HG03378 (cell line): ENCODE results near the gene DIAPH1.

Experiments
- ATAC-seq: cut with Tn5 transposase; IDR thresholded peaks from one replicate; pipeline ENCODE4 v1.9.1; 2021; ENCODE audit warnings: mild to moderate bottlenecking, moderate library complexity; ENCODE audit not compliant: unreplicated experiment

DIAPH1 gene

DNA sequence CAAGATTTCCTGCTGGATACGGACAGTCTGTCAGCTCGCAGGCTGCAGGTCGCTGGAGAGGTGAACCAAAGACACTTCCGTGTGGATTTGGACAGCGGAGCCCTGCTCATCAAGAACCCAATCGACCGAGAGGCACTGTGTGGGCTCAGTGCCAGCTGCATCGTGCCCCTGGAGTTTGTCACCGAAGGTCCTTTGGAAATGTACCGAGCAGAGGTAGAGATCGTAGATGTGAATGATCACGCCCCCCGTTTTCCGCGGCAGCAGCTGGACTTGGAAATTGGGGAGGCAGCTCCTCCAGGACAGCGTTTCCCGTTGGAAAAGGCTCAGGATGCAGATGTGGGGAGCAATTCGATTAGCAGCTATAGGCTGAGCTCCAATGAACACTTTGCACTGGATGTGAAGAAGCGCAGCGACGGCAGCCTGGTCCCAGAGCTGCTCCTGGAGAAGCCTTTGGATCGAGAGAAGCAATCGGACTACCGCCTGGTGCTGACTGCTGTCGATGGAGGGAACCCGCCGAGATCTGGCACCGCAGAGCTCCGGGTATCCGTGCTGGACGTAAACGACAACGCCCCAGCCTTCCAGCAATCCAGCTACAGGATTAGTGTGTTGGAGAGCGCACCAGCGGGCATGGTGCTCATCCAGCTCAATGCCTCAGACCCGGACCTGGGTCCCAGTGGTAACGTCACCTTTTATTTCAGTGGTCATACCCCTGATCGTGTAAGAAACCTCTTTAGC is 133.3 kb downstream of the DIAPH1 start:
- no peak for ATAC-seq

DNA sequence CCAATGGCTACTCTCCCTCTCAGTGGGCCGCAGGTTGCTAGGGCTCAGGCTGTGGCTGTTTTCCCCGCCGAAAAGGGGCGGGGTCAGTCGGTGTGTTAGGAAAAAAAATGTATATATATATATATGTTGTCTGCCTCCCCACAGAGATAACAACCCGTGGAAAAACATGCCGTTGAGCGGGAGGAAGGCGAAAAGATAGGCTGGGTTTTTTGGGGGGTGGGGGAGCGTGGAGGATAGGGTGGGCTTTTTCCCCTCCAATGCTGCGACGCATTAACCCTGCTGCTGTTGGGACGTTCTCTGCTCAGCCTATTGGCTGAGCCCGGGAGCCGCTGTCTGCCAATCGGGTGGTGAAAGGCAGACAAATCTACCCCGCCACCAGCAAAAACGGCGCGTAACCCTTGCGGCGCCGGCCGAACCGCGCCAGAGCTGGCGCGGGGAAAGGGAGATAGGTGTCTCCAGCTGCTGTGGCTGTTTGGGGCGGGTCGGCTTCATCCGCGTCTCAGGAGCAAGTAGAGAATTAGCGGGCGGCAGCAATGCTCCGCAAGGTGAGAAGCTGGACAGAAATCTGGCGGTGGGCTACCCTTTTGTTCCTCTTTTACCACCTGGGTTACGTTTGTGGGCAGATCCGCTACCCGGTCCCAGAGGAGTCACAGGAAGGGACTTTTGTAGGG is 134.0 kb downstream of the DIAPH1 start, which contains the start of gene PCDHGC4:
Gene PCDHGC4, plus strand, starts transcription at position 390 of the 671 bp plus-strand sequence. Its CDS starts 144 bp downstream, at position 534.
- no peak for ATAC-seq

DNA sequence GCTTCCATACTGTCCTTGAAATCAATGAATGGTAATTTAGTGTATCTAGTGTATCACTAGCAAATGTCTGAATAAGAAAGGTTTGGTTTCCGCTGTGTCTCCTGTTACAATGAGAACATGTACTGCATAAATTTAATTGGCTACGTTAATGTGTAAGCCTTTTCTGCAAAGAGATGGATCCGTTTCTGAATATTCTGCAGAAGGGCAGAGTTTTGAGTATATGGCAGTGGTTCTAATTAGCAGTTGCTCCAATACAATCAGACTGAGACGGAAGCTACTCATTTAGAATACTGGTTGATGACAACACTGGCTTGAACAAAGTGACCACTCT is 134.5 kb downstream of the DIAPH1 start:
- no peak for ATAC-seq

DNA sequence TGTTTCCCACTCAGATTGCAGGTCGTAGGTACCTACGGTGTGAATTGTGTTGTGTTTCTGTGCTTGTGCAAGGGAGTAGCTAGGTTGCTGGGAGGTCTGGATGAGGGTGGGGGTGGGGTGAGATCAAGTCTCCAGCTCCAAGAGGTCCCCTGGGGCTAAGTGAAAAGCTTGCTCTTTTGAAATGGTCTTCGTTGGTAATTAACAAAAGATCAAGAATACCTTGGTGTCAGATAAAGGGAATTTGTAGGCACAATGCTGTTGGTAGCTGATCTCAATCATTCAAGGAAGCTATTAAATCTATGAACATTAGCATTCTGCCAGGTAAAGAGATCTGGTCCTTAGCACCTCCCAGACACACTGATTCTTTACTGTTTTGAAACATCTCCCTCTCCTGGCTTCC is 134.9 kb downstream of the DIAPH1 start:
- ATAC-seq = no peak

DNA sequence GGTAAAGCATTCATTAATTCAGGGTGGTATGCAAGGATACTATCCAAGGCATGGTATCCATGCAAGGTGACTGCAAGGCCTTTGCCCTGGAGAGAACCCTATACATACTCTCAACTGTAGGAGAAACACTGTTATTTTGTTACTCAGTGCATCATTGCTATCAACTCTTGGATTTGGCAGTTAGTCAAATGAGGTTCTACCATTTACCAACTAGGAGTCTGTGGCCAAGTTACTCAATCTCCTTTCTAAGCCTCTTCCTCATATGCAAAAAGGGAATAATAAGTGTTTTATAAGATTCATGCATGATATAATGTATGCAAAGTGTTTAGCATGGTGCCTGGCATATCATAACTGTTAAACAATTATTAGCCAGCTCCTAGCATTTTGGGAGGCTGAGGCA is 139.0 kb downstream of the DIAPH1 start:
- no peak for ATAC-seq

DNA sequence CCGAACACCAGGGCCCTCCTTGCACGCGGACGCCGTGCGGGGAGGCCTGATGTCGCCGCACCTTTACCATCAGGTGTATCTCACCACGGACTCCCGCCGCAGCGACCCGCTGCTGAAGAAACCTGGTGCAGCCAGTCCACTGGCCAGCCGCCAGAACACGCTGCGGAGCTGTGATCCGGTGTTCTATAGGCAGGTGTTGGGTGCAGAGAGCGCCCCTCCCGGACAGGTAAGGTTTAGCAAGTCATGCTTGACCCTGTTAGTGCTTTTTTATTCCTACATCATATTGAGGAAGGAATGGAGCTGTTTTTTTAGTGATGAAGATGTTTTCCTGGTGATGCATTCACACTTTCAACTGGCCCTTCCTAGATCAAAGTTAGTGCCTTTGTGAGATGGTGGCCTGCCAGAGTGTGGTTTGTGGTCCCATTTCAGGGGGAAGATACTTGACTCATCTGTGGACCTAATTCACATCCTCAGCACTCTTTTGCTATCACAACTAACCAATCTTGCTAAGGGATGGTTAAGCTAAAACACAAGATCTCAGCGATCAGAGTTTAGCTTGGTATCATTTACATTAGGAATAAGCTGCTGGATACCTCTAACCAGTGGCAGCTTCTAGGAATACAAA is 140.4 kb downstream of the DIAPH1 start:
- ATAC-seq = no peak

DNA sequence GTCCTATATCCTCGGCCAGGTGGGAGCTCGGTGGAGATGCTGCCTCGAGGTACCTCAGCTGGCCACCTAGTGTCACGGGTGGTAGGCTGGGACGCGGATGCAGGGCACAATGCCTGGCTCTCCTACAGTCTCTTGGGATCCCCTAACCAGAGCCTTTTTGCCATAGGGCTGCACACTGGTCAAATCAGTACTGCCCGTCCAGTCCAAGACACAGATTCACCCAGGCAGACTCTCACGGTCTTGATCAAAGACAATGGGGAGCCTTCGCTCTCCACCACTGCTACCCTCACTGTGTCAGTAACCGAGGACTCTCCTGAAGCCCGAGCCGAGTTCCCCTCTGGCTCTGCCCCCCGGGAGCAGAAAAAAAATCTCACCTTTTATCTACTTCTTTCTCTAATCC is 141.0 kb downstream of the DIAPH1 start:
- ATAC-seq = no peak

DNA sequence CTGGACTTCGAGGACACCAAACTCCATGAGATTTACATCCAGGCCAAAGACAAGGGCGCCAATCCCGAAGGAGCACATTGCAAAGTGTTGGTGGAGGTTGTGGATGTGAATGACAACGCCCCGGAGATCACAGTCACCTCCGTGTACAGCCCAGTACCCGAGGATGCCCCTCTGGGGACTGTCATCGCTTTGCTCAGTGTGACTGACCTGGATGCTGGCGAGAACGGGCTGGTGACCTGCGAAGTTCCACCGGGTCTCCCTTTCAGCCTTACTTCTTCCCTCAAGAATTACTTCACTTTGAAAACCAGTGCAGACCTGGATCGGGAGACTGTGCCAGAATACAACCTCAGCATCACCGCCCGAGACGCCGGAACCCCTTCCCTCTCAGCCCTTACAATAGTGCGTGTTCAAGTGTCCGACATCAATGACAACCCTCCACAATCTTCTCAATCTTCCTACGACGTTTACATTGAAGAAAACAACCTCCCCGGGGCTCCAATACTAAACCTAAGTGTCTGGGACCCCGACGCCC is 141.7 kb downstream of the DIAPH1 start:
- no peak for ATAC-seq

DNA sequence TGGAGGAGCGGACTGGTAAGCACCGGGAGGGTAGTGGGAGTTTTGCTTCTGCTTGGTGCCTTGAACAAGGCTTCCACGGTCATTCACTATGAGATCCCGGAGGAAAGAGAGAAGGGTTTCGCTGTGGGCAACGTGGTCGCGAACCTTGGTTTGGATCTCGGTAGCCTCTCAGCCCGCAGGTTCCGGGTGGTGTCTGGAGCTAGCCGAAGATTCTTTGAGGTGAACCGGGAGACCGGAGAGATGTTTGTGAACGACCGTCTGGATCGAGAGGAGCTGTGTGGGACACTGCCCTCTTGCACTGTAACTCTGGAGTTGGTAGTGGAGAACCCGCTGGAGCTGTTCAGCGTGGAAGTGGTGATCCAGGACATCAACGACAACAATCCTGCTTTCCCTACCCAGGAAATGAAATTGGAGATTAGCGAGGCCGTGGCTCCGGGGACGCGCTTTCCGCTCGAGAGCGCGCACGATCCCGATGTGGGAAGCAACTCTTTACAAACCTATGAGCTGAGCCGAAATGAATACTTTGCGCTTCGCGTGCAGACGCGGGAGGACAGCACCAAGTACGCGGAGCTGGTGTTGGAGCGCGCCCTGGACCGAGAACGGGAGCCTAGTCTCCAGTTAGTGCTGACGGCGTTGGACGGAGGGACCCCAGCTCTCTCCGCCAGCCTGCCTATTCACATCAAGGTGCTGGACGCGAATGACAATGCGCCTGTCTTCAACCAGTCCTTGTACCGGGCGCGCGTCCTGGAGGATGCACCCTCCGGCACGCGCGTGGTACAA is 142.5 kb downstream of the DIAPH1 start:
- ATAC-seq = peak; percentile 23

DNA sequence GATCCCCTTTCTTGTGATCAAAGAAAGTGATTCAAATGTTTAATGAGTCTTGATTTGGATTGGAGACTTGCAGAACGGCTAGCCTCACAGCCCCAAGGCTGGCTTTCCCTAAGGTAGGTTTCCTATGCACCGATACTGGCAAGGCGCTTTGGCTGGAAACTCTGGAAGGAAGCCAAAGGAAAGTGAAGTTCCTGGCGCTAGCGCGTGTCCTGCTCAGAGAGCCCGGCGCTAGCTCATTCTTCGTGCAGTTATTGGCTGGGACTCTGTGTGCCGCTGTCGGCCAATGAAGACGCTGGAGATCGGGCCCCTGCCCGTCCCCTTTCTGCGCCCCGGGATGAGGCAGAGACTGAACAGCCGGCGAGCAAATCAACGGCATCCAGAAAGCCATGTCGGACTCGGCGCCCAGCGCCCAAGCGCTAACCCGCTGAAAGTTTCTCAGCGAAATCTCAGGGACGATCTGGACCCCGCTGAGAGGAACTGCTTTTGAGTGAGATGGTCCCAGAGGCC is 143.1 kb downstream of the DIAPH1 start, which contains the start of gene PCDHGC3:
Gene PCDHGC3, plus strand, starts transcription at position 342 of the 507 bp plus-strand sequence. Its CDS starts 151 bp downstream, at position 493.
- peak; percentile 96 for ATAC-seq

DNA sequence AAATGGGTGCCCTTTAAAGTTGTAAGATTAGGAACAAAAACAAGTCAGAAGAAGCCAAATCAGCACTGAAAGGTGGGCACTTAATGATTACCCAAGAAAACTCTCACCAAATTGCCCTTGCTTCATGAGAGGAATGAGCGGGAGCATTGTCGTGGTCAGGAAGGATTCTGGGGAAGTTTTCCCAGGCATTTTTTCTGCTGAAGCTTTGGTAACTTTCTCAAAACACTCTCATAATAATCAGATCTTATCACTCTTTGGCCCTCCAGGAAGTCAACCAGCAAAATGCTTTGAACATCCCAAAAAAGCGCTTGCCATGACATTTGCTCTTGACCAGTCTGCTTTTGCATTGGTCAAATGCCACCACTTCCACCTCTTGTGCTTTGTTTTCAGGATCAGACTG is 153.4 kb downstream of the DIAPH1 start:
- no peak for ATAC-seq
